ENCODE data around the gene SH2D4B. TPM values are rescaled to one million over a fixed set of nuclear protein-coding genes. Genes with fewer than 3 reads are reported as not detected.

SH2D4B gene
- total RNA-seq, 2 experiments from 2014 or later: 0.05 to 0.10 TPM

DNA sequence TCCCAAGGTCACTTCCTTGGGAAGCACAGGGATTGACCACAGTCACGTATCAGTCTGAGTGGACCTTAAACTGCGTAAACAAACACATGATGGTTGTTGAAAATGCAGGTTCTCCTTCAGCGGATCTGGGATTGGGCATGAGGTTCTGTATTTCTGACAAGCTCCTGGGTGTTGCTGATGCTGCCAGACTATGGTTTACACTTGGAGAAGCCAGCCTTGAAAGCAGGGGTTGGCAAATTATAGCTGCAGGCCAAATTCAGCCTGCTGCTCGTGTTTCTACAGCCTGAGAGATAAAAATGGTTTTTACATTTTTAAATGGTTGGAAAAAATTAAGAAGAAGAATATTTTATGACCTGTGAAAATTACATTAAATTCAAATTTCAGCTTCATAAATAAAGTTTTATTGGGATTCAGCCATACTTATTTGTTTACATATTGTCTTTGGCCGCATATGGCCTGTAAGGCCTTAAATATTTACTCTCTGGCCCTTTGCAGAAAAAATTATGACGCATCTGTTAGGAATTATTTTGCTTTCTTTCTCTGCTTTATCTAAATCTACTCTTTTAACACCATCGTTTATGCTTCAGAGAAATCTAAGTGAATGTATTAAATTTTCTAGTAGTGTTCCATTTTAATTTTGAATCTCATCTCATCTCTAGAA, 109.6 kb downstream of the SH2D4B start:
- intact Hi-C loops (cut with micrococcal nuclease): no loop called here
- no peak overlapping the region for H3K4me3 Mint-ChIP-seq
- no peaks in the 10 kb centered on the region for H3K4me1 Mint-ChIP-seq (ENCODE audit: low read depth)

DNA sequence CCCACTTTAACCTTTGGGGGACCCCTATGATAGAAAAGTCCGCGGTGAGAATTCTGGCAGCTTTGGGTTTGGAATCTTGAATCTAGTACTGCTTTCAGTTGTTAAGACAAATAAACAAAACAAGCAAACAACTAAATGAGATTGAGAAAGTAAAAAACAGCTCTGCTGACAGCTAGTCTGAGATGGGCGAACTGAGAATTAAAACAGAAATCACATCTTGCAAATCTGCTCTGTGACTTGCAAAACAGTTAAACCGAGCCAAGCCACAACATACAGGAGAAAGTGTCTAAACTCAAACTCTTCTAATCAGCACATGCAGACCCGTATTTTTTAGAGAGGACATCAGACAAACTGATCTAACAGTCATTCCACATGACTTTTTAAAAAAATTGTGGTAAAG, 110.4 kb downstream of the SH2D4B start:
- no peaks in the 10 kb centered on the region for H3K27me3 Mint-ChIP-seq (ENCODE audit: low read depth)
- CTCF ChIA-PET: no interaction called here
- no peaks in the 10 kb centered on the region for H3K4me1 Mint-ChIP-seq (ENCODE audit: low read depth)
- no peak overlapping the region for H3K27ac Mint-ChIP-seq
- intact Hi-C loops (cut with micrococcal nuclease): no loop called here
- H3K36me3 Mint-ChIP-seq (ENCODE audit: low read depth): no peaks in the 10 kb centered on the region
- H3K9me3 Mint-ChIP-seq: no peaks in the 10 kb centered on the region
- H3K4me3 Mint-ChIP-seq: no peak overlapping the region
- no peak for DNase-seq

More for the DNA sequence above, 109.6 kb downstream of the SH2D4B start:
- Mint-ChIP-seq H3K36me3 (ENCODE audit: low read depth) (no peaks in the 10 kb centered on the region), H3K27me3 (ENCODE audit: low read depth) (no peaks in the 10 kb centered on the region), H3K9me3 (no peaks in the 10 kb centered on the region), H3K27ac (no peak overlapping the region)
- CTCF ChIA-PET: interaction anchor here (0.8 kb wide), 1 partner anchor 16 kb away, joined by 6 read pairs; no protein-coding TSS in a partner anchor
- no peak for DNase-seq

DNA sequence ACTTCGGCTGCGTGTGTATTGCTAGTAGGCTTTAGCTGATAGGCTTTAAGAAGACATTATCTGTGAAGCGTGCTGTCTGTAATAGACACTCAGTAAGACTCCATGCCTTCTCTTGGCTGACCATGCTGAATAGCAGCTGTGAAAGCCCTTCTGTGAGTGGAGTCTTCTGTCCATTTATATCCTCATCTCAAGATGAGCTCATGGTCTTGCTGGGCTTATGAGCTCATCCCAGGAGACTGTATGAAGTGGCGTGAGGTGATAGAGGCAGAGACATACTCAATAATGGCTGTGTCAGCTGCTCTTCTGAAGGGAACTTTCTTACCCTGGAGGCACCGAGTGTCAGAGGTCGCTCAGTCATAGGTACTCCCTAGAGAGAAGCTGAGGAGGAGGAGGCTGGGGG, 111.5 kb downstream of the SH2D4B start:
- Mint-ChIP-seq H3K9me3 (peaks cover 7% of the 10 kb centered on the region), H3K27ac (no peak overlapping the region), H3K4me1 (ENCODE audit: low read depth) (no peaks in the 10 kb centered on the region), H3K36me3 (ENCODE audit: low read depth) (no peaks in the 10 kb centered on the region), H3K27me3 (ENCODE audit: low read depth) (no peaks in the 10 kb centered on the region), H3K4me3 (no peak overlapping the region)
- CTCF ChIA-PET: interaction anchor here (0.6 to 1.1 kb wide), 4 partner anchors 11 to 52 kb away, joined by 3 read pairs; no protein-coding TSS in a partner anchor
- intact Hi-C loops (cut with micrococcal nuclease): no loop called here
- DNase-seq: no peak

DNA sequence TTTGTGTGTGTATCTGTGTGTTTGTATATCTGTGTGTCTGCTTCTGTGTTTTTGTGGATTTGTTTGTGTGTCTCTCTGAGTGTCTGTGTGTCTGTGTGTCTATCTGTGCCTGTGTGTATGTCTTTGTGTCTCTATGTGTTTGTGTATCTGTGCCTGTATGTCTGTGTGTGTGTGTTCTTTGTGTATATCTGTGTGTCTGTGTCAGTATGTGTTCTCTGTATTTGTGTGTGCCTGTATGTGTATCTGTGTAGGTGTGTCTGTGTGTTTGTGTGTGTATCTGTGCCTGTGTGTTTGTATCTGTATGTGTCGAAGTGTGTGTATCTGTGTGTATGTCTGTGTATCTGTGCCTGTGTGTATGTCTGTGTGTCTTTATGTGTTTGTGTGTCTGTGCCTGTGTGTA, 118.2 kb downstream of the SH2D4B start:
- CTCF ChIA-PET: interaction anchor here (1.0 kb wide), 1 partner anchor 9 kb away, joined by 4 read pairs; no protein-coding TSS in a partner anchor
- peaks cover 7% of the 10 kb centered on the region for H3K9me3 Mint-ChIP-seq
- H3K27ac Mint-ChIP-seq: no peak overlapping the region
- H3K36me3 Mint-ChIP-seq (ENCODE audit: low read depth): no peaks in the 10 kb centered on the region
- H3K4me3 Mint-ChIP-seq: no peak overlapping the region
- no peak for DNase-seq
- intact Hi-C loops (cut with micrococcal nuclease): no loop called here
- peaks cover 4% of the 10 kb centered on the region for H3K27me3 Mint-ChIP-seq (ENCODE audit: low read depth)
- H3K4me1 Mint-ChIP-seq (ENCODE audit: low read depth): no peaks in the 10 kb centered on the region

DNA sequence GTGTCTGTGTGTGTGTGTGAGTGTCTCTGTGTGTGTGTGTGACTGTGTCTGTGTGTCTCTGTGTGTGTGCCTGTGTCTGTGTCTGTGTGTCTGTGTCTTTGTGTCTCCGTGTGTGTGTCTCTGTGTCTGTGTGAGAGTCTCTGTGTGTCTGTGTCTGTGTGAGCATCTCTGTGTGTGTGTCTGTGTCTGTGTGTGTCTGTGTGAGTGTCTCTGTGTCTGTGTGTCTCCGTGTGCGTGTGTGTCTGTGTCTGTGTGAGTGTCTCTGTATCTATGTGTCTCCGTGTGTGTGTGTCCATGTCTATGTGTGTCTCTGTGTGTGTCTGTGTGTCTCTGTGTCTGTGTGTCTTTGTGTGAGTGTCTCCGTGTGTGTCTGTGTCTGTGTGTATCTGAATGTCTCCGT, 120.4 kb downstream of the SH2D4B start:
- Mint-ChIP-seq H3K27ac (no peak overlapping the region), H3K27me3 (ENCODE audit: low read depth) (peaks cover 6% of the 10 kb centered on the region), H3K4me1 (ENCODE audit: low read depth) (peaks cover 4% of the 10 kb centered on the region), H3K4me3 (no peak overlapping the region), H3K9me3 (peaks cover 7% of the 10 kb centered on the region), H3K36me3 (ENCODE audit: low read depth) (no peaks in the 10 kb centered on the region)
- intact Hi-C loops (cut with micrococcal nuclease): no loop called here
- CTCF ChIA-PET: no interaction called here
- DNase-seq: no peak

DNA sequence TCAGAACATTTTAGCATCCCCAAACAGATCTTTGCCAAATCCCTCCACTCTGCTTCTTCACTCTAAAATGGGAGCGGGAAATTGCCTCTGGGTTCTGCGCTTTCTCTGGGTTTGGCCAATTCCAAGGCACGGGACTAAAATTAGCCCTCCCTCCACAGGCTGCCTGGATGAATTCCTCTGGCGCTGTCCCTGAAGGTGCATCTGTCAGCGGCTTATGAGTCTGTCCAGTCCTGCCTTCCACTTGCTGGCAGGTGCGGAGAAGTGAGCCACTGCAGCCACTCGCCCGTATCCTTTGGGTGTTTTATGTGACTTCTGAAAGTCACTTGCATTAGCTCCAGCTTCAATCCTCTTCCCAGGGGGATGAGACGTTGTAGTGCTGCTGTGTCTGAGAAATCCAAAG, 121.6 kb downstream of the SH2D4B start:
- no peak for DNase-seq
- intact Hi-C loops (cut with micrococcal nuclease): no loop called here
- Mint-ChIP-seq H3K9me3 (no peaks in the 10 kb centered on the region), H3K27ac (no peak overlapping the region), H3K4me3 (no peak overlapping the region), H3K4me1 (ENCODE audit: low read depth) (peaks cover 4% of the 10 kb centered on the region), H3K36me3 (ENCODE audit: low read depth) (no peaks in the 10 kb centered on the region), H3K27me3 (ENCODE audit: low read depth) (peaks cover 9% of the 10 kb centered on the region)
- CTCF ChIA-PET: no interaction called here

DNA sequence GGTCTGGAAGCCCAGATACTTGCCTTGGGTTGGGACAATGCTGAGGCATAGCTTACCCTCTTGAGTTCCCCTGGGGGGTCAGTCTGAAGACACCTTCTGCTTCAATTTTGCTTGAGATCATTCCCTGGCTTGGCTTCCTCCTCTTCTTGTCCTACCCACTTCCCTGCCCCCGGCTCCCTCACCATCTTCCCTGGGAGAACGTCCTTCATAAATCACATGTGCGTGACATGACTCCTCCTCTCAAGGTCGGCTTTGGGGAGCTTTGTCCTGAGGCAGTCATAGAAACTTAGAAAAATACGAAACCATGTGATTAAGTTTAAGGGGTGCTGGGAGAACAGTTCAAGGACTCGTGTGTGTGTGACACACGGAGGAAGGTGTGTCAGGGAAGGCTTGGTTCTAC, 122.6 kb downstream of the SH2D4B start:
- H3K36me3 Mint-ChIP-seq (ENCODE audit: low read depth): no peaks in the 10 kb centered on the region
- no peak for DNase-seq
- H3K4me1 Mint-ChIP-seq (ENCODE audit: low read depth): peaks cover 4% of the 10 kb centered on the region
- intact Hi-C loops (cut with micrococcal nuclease): loop anchor here (5.0 kb wide), 1 partner anchor 37 kb away; no protein-coding TSS in a partner anchor
- H3K27me3 Mint-ChIP-seq (ENCODE audit: low read depth): peaks cover 9% of the 10 kb centered on the region
- no peak overlapping the region for H3K4me3 Mint-ChIP-seq
- no peaks in the 10 kb centered on the region for H3K9me3 Mint-ChIP-seq
- CTCF ChIA-PET: interaction anchor here (0.6 to 1.3 kb wide), 3 partner anchors 11 to 264 kb away, joined by 3 to 4 read pairs (median 4); no protein-coding TSS in a partner anchor
- no peak overlapping the region for H3K27ac Mint-ChIP-seq

DNA sequence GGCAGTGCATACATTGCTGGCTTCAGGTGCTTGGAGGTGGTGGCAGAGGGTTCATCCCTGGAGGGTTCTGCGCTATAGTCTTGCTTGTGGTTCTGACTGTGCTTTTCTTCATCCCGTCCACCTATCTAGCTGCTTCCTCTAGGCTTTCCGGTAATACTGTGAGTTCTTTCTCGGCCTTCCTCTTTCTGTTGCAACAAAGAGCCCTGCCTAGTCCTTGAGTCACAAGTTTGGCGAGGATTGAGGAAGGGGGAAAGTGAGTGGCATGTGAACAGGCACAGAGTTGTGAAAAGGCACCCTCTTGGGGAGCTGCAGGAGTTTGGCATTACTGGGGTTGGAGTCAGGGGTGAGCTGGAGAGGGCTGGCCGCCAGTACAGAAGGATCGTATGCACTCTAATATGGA, 123.0 kb downstream of the SH2D4B start:
- no peak overlapping the region for H3K27ac Mint-ChIP-seq
- intact Hi-C loops (cut with micrococcal nuclease): loop anchor here (5.0 kb wide), 1 partner anchor 37 kb away; no protein-coding TSS in a partner anchor
- H3K27me3 Mint-ChIP-seq (ENCODE audit: low read depth): peaks cover 9% of the 10 kb centered on the region
- CTCF ChIA-PET: interaction anchor here (0.5 to 5.2 kb wide), 8 partner anchors 11 to 799 kb away, joined by 3 to 35 read pairs (median 12); no protein-coding TSS in a partner anchor
- H3K4me3 Mint-ChIP-seq: no peak overlapping the region
- H3K9me3 Mint-ChIP-seq: no peaks in the 10 kb centered on the region
- DNase-seq: no peak
- no peaks in the 10 kb centered on the region for H3K36me3 Mint-ChIP-seq (ENCODE audit: low read depth)
- peaks cover 4% of the 10 kb centered on the region for H3K4me1 Mint-ChIP-seq (ENCODE audit: low read depth)

DNA sequence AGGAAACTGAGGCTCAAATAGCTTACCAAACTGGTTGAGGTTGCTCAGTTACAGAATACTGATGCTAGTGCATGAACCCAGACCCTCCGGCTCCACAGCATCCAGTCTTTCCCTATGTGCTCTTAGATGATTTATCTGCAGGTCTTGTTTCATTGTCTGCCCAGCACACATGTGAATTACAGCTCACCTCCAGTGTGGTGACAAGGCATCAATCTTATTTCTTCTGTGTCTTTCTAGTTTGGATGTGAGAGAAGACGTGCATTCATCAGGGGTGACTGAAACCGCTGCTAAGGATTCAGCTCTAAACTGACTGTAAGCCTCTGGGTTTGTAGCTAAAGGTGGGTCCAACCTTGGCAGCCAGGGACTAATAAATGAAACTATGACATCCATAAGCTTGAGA, 123.8 kb downstream of the SH2D4B start:
- H3K9me3 Mint-ChIP-seq: no peaks in the 10 kb centered on the region
- peaks cover 4% of the 10 kb centered on the region for H3K4me1 Mint-ChIP-seq (ENCODE audit: low read depth)
- no peak for DNase-seq
- no peak overlapping the region for H3K4me3 Mint-ChIP-seq
- H3K36me3 Mint-ChIP-seq (ENCODE audit: low read depth): no peaks in the 10 kb centered on the region
- CTCF ChIA-PET: interaction anchor here (0.5 to 5.2 kb wide), 17 partner anchors 11 to 518 kb away, joined by 3 to 35 read pairs (median 5); no protein-coding TSS in a partner anchor
- H3K27ac Mint-ChIP-seq: no peak overlapping the region
- intact Hi-C loops (cut with micrococcal nuclease): loop anchor here (5.0 kb wide), 1 partner anchor 36 kb away; no protein-coding TSS in a partner anchor
- H3K27me3 Mint-ChIP-seq (ENCODE audit: low read depth): peaks cover 9% of the 10 kb centered on the region

DNA sequence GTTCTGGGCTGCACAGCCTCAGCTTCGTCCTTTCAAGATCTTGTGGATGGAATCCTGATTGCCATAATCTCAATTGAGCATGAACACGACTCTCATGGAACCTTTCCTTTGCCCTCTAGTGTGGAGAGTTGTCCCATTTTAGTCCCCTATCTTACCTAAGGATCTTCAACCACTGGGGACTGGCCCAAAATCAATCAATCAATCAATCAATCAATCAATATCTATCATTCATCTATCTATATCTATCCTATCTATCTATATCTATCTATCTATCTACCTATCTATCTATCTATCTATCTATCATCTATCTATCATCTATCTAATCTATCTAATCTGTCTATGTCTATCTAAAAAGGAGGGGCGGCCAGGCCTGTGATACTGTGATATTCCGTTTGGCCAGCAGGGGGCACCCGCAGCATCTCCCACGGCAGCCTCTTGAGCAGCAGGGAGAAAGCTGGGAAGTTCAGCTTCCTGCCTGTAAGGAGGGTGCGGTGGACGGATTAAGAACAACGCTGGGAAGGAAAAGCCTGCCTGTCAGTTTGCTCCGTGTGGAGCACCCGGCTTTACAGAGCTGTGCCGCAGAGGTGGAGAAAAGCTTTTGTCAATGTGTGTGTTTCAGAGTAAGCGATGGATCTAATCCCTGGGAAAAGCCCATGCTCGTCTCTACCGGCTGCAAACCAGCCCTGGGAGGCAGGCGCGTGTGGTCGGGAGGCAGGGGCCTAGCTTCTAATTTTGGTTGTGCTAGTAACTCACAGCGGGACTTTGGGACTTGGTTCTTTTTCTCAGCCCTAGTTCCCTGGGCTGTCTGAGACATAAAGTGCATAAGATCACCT, 124.9 kb downstream of the SH2D4B start:
- intact Hi-C loops (cut with micrococcal nuclease): loop anchor here (1.0 to 5.0 kb wide), 5 partner anchors 35 to 516 kb away; no protein-coding TSS in a partner anchor
- Mint-ChIP-seq H3K27me3 (ENCODE audit: low read depth) (peaks cover 9% of the 10 kb centered on the region), H3K36me3 (ENCODE audit: low read depth) (no peaks in the 10 kb centered on the region), H3K9me3 (no peaks in the 10 kb centered on the region), H3K4me3 (peak overlapping the region; percentile 52), H3K4me1 (ENCODE audit: low read depth) (peaks cover 4% of the 10 kb centered on the region), H3K27ac (no peak overlapping the region)
- DNase-seq: peak; percentile 83
- CTCF ChIA-PET: interaction anchor here (0.5 to 5.2 kb wide), 45 partner anchors 10 to 1138 kb away, joined by 3 to 35 read pairs (median 4); no protein-coding TSS in a partner anchor

DNA sequence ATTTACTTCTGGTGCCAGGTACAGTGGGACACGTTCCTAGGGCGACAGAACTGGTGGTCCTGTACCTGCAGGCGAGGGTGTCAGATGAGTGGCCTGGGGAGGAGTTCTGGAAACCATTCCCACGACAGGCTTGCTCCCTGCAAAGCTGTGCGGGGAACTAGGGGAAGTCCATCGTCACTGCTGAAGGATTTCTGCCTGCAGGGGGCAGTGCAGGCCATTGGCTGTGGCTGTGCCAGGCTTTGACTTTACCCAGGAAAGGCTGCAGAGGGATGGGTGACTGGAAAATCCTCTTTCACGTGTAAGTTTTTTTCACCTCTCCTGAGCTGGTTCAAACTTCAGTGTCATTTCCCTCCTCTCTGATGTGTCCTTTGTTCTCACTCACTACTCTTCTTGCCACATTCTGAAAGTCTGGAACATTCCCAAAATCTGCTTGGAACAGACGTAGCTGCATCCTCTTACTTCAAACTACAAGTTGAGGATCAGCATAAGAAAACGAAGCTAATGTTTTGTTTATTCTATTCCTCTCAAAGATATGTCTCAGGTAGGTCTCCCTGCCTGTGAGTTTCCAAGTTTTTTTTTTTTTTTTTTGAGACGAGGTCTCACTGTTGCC, 126.5 kb downstream of the SH2D4B start:
- H3K4me3 Mint-ChIP-seq: no peak overlapping the region
- peaks cover 4% of the 10 kb centered on the region for H3K4me1 Mint-ChIP-seq (ENCODE audit: low read depth)
- intact Hi-C loops (cut with micrococcal nuclease): loop anchor here (1.0 to 5.0 kb wide), 5 partner anchors 33 to 355 kb away; partner anchors contain the start of gene SH2D4B
- DNase-seq: peak; percentile 76
- CTCF ChIA-PET: interaction anchor here (0.6 to 5.2 kb wide), 24 partner anchors 9 to 355 kb away, joined by 3 to 35 read pairs (median 4); no protein-coding TSS in a partner anchor
- no peaks in the 10 kb centered on the region for H3K9me3 Mint-ChIP-seq
- no peaks in the 10 kb centered on the region for H3K36me3 Mint-ChIP-seq (ENCODE audit: low read depth)
- no peak overlapping the region for H3K27ac Mint-ChIP-seq
- peaks cover 9% of the 10 kb centered on the region for H3K27me3 Mint-ChIP-seq (ENCODE audit: low read depth)

DNA sequence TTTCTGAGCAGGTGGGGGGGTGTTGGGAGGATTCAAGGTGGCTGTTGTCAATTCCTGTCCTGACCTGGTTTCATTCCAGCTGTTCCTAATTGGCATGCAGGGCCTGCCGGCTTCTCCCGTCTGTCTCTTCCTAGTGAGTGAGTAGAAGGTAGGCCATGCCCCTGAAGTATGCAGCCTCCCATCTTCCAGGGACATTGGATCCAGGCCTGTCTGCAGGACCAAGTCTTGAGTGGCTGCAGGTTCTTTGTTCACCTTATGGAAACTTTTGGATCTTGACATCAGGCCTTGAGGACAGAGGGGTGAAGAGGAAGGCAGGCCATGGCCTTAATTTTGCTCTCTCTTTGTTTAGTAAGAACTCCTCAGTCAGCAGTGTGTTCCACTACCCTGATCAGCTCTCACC, 131.8 kb downstream of the SH2D4B start:
- Mint-ChIP-seq H3K9me3 (no peaks in the 10 kb centered on the region), H3K36me3 (ENCODE audit: low read depth) (no peaks in the 10 kb centered on the region), H3K4me1 (ENCODE audit: low read depth) (no peaks in the 10 kb centered on the region), H3K27me3 (ENCODE audit: low read depth) (no peaks in the 10 kb centered on the region), H3K27ac (no peak overlapping the region), H3K4me3 (no peak overlapping the region)
- CTCF ChIA-PET: no interaction called here
- no peak for DNase-seq
- intact Hi-C loops (cut with micrococcal nuclease): no loop called here
